Activated CD8-positive, alpha-beta T cell treated with anti-CD3 and anti-CD28 coated beads, Interleukin-2, amount 10 ng/mL, durations not matched to agents 7 days and 5 days (primary cell): ENCODE results near the gene ASB1. TPM values are rescaled to one million over a fixed set of nuclear protein-coding genes. Genes with fewer than 3 reads are reported as not detected.

Experiments
- ATAC-seq: fragments of 150-1000 bp; cut with Tn5 transposase; one replicate; pipeline ENCODE4 v1.10.0; 2021; ENCODE audit warnings: moderate library complexity
- CTCF ChIA-PET: fragments of 350-600 bp; sonication (Branson Sonifier 250); formaldehyde crosslinking; loops from one replicate; lab custom pipeline; 2021; ENCODE audit warnings: antibody characterized with exemption; lab: Charles Lee
- POLR2A ChIA-PET: fragments of 350-600 bp; sonication (Branson Sonifier 250); formaldehyde crosslinking; loops from one replicate; lab custom pipeline; 2021; ENCODE audit warnings: antibody characterized with exemption; lab: Charles Lee
- DNase-seq: peaks from one replicate; pipeline ENCODE4 v3.0.0-alpha.2; 2020
- H3K27ac Mint-ChIP-seq: one replicate; pipeline ENCODE4 v1.8.0; 2021; ENCODE audit warnings: mild to moderate bottlenecking, mixed read lengths
- H3K27me3 Mint-ChIP-seq: one replicate; pipeline ENCODE4 v1.8.0; 2021; ENCODE audit warnings: low read depth, mixed read lengths
- H3K36me3 Mint-ChIP-seq: one replicate; pipeline ENCODE4 v1.8.0; 2021; ENCODE audit warnings: low read depth, mixed read lengths
- H3K4me1 Mint-ChIP-seq: one replicate; pipeline ENCODE4 v1.8.0; 2021; ENCODE audit warnings: low read depth, mixed read lengths
- H3K4me3 Mint-ChIP-seq: one replicate; pipeline ENCODE4 v1.8.0; 2021; ENCODE audit warnings: mild to moderate bottlenecking, mixed read lengths
- H3K9me3 Mint-ChIP-seq: one replicate; pipeline ENCODE4 v1.8.0; 2022; ENCODE audit warnings: mixed read lengths; ENCODE audit not compliant: insufficient read depth
- total RNA-seq, 2 experiments: library from RNA; stranded (reverse); gene quantifications; one replicate each; pipeline ENCODE4 v1.2.3, GENCODE V29; 2021

ASB1 gene
- total RNA-seq, 2 experiments from 2014 or later = 27.9 to 31.0 TPM

DNA sequence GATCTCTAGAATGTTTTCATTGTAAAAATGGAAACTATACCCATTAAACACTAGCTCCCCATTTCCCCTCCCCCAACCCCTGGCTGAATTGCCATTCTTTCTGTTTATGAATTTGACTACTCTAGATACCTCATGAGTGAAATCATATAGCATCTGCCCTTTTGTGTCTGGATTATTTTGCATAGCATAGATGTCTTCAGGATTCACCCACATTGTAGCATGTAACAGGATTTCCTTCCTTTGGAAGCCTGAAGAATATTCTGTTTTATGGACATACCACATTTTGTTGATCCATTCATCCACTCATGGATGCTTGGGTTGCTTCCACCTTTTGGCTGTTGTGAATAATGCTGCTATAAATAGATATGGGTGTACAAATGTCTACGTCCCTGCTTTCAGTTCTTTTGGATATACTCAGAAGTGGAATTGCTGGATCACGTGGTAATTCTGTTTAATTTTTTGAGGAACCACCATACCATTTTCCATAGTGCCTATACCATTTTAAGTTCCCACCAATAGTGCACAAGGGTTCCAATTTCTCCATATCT is 7.7 kb upstream of the ASB1 start:
- Mint-ChIP-seq H3K36me3 (peaks cover 12% of the 10 kb centered on the region), H3K27ac (no peak overlapping the region), H3K9me3 (peaks cover 18% of the 10 kb centered on the region), H3K4me3 (no peak overlapping the region), H3K4me1 (peaks cover 11% of the 10 kb centered on the region), H3K27me3 (peaks cover 2% of the 10 kb centered on the region)
- DNase-seq (no peak), ATAC-seq (no peak)
- ChIA-PET POLR2A (no interaction called here), CTCF (no interaction called here)

GRCh38 chr2:238420442-238420841 is 6.3 kb upstream of the ASB1 start:
- no peak overlapping the region for H3K27ac Mint-ChIP-seq
- no peak for DNase-seq
- peaks cover 2% of the 10 kb centered on the region for H3K27me3 Mint-ChIP-seq
- POLR2A ChIA-PET = no interaction called here
- no peak for ATAC-seq
- CTCF ChIA-PET = no interaction called here
- no peak overlapping the region for H3K4me3 Mint-ChIP-seq
- H3K4me1 Mint-ChIP-seq = peaks cover 11% of the 10 kb centered on the region
- peaks cover 17% of the 10 kb centered on the region for H3K9me3 Mint-ChIP-seq
- H3K36me3 Mint-ChIP-seq = peaks cover 11% of the 10 kb centered on the region

GRCh38 chr2:238420878-238421694 is 5.6 kb upstream of the ASB1 start:
- Mint-ChIP-seq H3K36me3 (peaks cover 7% of the 10 kb centered on the region), H3K27ac (no peak overlapping the region), H3K4me3 (no peak overlapping the region), H3K27me3 (peaks cover 2% of the 10 kb centered on the region), H3K9me3 (peaks cover 10% of the 10 kb centered on the region), H3K4me1 (peaks cover 15% of the 10 kb centered on the region)
- CTCF ChIA-PET = no interaction called here
- DNase-seq = no peak
- ATAC-seq = no peak
- POLR2A ChIA-PET = no interaction called here

GRCh38 chr2:238421695-238422035 is 5.1 kb upstream of the ASB1 start:
- peaks cover 2% of the 10 kb centered on the region for H3K27me3 Mint-ChIP-seq
- ATAC-seq (no peak), DNase-seq (no peak)
- POLR2A ChIA-PET = no interaction called here
- H3K27ac Mint-ChIP-seq = no peak overlapping the region
- CTCF ChIA-PET = no interaction called here
- peaks cover 2% of the 10 kb centered on the region for H3K36me3 Mint-ChIP-seq
- H3K9me3 Mint-ChIP-seq = peaks cover 4% of the 10 kb centered on the region
- no peak overlapping the region for H3K4me3 Mint-ChIP-seq
- H3K4me1 Mint-ChIP-seq = peaks cover 17% of the 10 kb centered on the region

GRCh38 chr2:238422285-238422684 is 4.4 kb upstream of the ASB1 start:
- DNase-seq = no peak
- peaks cover 17% of the 10 kb centered on the region for H3K4me1 Mint-ChIP-seq
- peaks cover under 1% of the 10 kb centered on the region for H3K36me3 Mint-ChIP-seq
- ChIA-PET CTCF (no interaction called here), POLR2A (no interaction called here)
- H3K9me3 Mint-ChIP-seq = no peaks in the 10 kb centered on the region
- peak overlapping the region; percentile 39 for H3K27ac Mint-ChIP-seq
- H3K27me3 Mint-ChIP-seq = no peaks in the 10 kb centered on the region
- ATAC-seq = no peak
- H3K4me3 Mint-ChIP-seq = no peak overlapping the region

DNA sequence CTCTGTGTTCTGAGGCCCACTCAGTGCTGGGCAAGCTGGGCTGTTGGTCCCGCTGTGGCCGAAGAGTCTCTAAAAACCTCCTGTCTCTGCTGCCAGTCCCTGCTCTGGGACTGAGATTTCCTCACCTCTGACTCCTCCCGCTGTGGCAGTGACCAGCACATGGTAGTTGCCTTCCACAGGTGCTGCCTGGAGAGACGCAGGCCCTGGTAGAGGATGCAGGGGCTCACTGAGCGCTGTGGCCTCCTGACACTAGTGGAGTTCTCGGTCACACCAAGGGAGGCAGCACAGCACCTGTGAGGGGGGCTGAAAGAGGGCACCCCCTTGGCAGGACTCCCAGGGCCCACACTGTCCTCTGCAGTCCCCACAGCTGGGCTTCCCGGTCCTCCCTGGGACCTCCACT is 3.8 kb upstream of the ASB1 start:
- H3K4me1 Mint-ChIP-seq = peaks cover 22% of the 10 kb centered on the region
- H3K36me3 Mint-ChIP-seq = peaks cover 7% of the 10 kb centered on the region
- no peak overlapping the region for H3K4me3 Mint-ChIP-seq
- ATAC-seq (no peak), DNase-seq (no peak)
- no peaks in the 10 kb centered on the region for H3K9me3 Mint-ChIP-seq
- POLR2A ChIA-PET = no interaction called here
- H3K27ac Mint-ChIP-seq = no peak overlapping the region
- no peaks in the 10 kb centered on the region for H3K27me3 Mint-ChIP-seq
- CTCF ChIA-PET = no interaction called here

DNA sequence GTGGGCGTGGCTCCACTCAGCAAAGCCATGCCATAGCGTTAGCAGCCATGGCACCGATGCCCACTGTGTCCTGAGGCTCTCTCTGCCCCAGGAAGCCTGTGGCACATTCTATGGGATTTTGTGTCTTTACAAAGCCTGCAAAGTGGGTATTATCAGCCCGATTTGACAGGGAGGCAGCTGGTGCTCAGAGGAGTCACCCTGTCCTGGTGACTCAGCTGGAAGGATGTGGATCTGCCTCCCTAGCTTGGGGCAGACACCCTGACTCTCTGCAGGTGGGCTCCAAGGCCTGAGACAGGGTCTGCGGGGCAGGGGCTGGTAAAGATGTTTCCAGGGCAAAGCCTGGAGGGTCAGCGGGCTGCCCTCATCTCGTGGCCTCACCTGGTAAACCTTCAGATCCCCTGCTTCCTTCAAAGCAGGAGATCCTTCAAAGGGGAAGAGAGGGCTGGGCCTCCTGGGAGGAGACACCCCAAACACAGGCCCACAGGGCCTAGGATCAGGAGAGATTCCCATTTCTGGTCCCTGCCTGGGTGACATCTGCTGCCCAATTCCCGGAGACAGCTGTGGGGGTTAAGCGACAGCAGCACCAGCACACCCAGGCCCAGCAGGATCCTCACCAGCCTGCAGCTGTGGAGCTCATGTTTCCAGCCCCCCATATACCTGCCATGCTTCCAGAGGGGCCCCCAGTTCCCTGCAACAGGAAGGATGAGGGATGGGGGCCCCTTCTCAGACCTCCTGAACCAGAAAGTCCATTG is 3.0 kb upstream of the ASB1 start:
- H3K4me1 Mint-ChIP-seq = peaks cover 30% of the 10 kb centered on the region
- peaks cover 14% of the 10 kb centered on the region for H3K36me3 Mint-ChIP-seq
- ChIA-PET POLR2A (no interaction called here), CTCF (interaction anchor here (0.5 kb wide), 1 partner anchor 52 kb away, joined by 3 read pairs; no protein-coding TSS in a partner anchor)
- no peak overlapping the region for H3K27ac Mint-ChIP-seq
- DNase-seq = no peak
- no peak overlapping the region for H3K4me3 Mint-ChIP-seq
- no peaks in the 10 kb centered on the region for H3K27me3 Mint-ChIP-seq
- no peak for ATAC-seq
- no peaks in the 10 kb centered on the region for H3K9me3 Mint-ChIP-seq

- CTCF ChIA-PET = no interaction called here
Observed at GRCh38 chr2:238424313-238424700, 2.4 kb upstream of the ASB1 start.

DNA sequence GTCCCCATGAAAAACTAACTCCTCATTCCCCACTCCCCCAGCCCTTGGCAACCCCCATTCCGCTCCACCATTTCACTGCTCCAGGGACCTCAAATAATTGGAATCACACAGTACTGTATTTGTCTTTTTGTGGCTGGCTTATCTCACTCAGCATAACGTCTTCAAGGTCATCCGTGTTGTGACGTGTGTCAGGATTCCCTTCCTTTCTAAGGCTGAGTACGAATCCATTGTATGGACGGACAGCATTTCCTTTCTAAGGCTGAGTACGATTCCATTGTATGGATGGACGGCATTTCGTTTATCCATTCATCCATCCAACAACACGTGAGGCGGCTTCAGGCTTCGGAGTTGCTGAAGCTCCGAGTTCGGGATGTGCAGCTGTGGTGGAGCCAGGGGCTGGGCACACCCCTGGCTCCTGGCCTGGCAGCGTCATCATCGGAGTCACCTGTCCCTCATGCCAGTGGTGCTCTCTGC is 1.2 kb upstream of the ASB1 start:
- DNase-seq (no peak), ATAC-seq (no peak)
- ChIA-PET CTCF (interaction anchor here (1.0 kb wide), 1 partner anchor 55 kb away, joined by 3 read pairs; no protein-coding TSS in a partner anchor), POLR2A (no interaction called here)
- no peaks in the 10 kb centered on the region for H3K27me3 Mint-ChIP-seq
- H3K36me3 Mint-ChIP-seq = peaks cover 26% of the 10 kb centered on the region
- H3K9me3 Mint-ChIP-seq = no peaks in the 10 kb centered on the region
- H3K4me1 Mint-ChIP-seq = peaks cover 44% of the 10 kb centered on the region
- H3K27ac Mint-ChIP-seq = peak overlapping the region; percentile 94
- H3K4me3 Mint-ChIP-seq = peak overlapping the region; percentile 83

More at GRCh38 chr2:238424313-238424700, 2.4 kb upstream of the ASB1 start:
- no peaks in the 10 kb centered on the region for H3K27me3 Mint-ChIP-seq
- H3K9me3 Mint-ChIP-seq = no peaks in the 10 kb centered on the region
- H3K4me3 Mint-ChIP-seq = no peak overlapping the region
- no peak for ATAC-seq
- POLR2A ChIA-PET = no interaction called here
- peaks cover 17% of the 10 kb centered on the region for H3K36me3 Mint-ChIP-seq
- peak overlapping the region; percentile 66 for H3K27ac Mint-ChIP-seq
- no peak for DNase-seq
- H3K4me1 Mint-ChIP-seq = peaks cover 33% of the 10 kb centered on the region

- ChIA-PET CTCF (interaction anchor here (1.0 kb wide), 1 partner anchor 55 kb away, joined by 3 read pairs; no protein-coding TSS in a partner anchor), POLR2A (no interaction called here)
- DNase-seq = peak; percentile 49
- H3K27me3 Mint-ChIP-seq = no peaks in the 10 kb centered on the region
- peaks cover 47% of the 10 kb centered on the region for H3K4me1 Mint-ChIP-seq
- H3K9me3 Mint-ChIP-seq = no peaks in the 10 kb centered on the region
- H3K4me3 Mint-ChIP-seq = peak overlapping the region; percentile 83
- peaks cover 30% of the 10 kb centered on the region for H3K36me3 Mint-ChIP-seq
- H3K27ac Mint-ChIP-seq = peak overlapping the region; percentile 94
- ATAC-seq = peak; percentile 33
Observed at GRCh38 chr2:238425979-238426567, 654 bp upstream of the ASB1 start.

DNA sequence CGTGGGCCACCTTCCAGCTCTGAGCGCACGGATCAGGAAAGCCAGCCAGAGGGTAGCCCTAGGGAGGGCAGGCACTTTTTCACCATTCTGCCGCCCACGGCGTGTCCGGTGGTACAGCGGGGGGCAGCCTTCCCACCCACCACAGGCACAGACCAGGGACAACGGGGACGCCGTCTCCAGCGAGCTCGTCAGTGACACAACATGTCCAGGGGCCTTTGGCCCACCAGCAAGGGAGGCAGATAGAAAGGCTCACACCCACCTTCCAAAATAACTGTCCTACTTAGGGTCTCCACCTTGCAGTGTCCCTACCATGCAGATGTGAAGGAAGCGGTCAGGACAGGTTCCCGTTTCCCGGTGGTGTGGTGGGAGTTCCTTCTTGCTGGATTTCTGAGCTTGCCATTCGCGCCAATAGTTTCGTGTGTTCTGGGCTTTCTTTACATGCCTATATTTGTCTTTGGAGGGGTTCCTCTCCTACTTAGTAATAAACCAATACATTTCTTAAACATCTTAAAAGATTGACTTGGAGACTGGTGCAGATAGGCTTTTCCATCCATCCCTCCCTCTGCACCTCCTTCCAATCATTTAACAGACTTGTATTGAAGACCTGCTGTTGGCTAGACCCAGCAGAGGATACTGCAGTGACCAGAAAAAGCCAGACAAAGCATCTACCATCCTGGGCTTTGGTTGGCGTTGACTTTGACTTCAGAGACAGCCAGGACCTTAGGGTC is 872 bp downstream of the ASB1 start:
- H3K27ac Mint-ChIP-seq = peak overlapping the region; percentile 94
- DNase-seq (peak; percentile 30), ATAC-seq (peak; percentile 24)
- peaks cover 33% of the 10 kb centered on the region for H3K36me3 Mint-ChIP-seq
- CTCF ChIA-PET = no interaction called here
- POLR2A ChIA-PET = interaction anchor here (0.7 to 1.6 kb wide), 7 partner anchors 10 to 188 kb away, joined by 3 to 6 read pairs (median 3); partner anchors contain the start of gene HES6
- peaks cover 57% of the 10 kb centered on the region for H3K4me1 Mint-ChIP-seq
- no peaks in the 10 kb centered on the region for H3K27me3 Mint-ChIP-seq
- peak overlapping the region; percentile 92 for H3K4me3 Mint-ChIP-seq
- no peaks in the 10 kb centered on the region for H3K9me3 Mint-ChIP-seq
